Forelimb muscle (tissue), 1 donor: ENCODE measurements around the gene NSMF. TPM values are rescaled to one million over a fixed set of nuclear protein-coding genes. Genes with fewer than 3 reads are reported as not detected.

Experiments
- DNase-seq: peaks from one replicate; pipeline ENCODE4 v3.0.0-alpha.2; 2013; ENCODE audit warnings: low read depth
- polyA plus RNA-seq: library from polyadenylated mRNA; unstranded; fragments of 120-200 nt; gene quantifications from one replicate; pipeline ENCODE4 v1.2.1, GENCODE V29; 2013; ENCODE audit not compliant: insufficient read length

The NSMF gene
- polyA plus RNA-seq, 1 donor = 16.9 TPM

DNA sequence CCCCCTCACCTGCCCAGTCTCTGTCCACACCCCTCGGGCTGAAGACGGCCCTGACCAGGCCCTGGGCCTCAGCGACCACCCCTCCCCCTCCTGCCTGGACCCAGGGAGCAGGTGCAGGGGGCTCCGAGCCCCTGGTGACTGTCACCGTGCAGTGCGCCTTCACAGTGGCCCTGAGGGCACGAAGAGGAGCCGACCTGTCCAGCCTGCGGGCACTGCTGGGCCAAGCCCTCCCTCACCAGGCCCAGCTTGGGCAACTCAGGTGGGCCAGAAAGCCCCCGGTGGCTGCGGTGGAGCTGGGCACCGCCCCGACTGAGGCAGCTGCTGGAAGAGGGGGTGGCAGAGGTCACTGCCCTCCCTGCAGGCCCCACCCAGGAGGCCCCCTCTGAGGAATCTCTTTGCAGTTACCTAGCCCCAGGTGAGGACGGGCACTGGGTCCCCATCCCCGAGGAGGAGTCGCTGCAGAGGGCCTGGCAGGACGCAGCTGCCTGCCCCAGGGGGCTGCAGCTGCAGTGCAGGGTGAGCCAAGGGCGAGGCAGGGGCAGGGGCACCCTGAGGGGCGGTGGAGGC is 25.7 kb downstream of the NSMF start:
- no peak for DNase-seq

DNA sequence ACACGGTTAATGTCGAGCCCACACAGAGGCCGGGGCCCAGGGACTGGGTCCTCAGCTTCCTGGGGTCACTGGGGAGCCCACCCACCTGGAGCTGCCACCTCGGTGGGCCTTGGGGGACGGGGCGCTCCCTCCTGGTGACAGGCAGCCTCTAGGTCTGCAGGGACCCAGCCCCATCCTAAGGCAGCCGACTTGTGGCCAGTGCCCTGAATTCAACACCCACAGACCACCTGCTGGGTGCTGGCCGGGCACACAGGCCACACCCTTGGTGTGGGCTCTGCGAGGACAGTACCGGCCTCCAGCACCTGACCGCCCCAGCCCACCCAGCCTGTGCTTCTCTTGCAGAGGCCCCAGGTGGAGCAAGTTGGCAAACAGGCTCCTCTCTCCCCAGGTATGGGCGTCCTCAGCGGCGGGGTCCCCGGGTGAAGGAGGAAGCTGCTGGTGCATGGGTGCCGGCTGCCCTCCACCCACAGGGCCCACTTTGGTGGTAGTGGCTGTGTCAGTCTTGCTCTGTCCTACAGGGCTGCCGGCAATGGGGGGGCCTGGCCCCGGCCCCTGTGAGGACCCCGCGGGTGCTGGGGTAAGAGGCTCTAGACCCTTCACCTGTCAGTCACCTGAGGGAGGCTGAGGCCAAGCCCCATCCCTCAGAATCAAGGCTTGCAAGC is 26.3 kb downstream of the NSMF start:
- no peak for DNase-seq

DNA sequence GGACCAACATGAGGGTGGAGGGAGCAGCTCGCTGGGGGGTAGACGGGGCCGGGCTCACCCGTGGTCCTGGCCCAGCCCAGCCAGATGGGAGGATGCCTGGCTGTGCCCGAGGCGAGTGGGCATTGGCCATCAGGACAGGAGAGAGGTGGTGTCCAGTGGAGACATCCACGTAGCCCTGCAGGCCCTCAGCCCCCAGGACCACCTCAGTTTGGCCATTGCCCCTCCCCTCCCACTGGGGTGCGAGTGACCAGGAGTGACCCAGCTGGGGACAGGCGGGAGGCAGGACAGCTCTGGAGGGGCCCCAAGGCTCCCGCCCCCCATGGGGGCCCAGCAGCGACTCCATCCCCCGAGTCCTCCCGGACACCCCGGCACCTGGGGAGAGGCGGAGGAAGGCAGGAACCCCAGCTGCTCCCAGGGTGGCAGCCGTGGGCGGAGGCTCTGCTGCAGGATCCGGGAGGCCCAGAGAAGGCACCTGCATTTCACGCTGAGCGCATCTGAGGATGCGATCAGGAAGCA is 27.7 kb downstream of the NSMF start:
- no peak for DNase-seq

DNA sequence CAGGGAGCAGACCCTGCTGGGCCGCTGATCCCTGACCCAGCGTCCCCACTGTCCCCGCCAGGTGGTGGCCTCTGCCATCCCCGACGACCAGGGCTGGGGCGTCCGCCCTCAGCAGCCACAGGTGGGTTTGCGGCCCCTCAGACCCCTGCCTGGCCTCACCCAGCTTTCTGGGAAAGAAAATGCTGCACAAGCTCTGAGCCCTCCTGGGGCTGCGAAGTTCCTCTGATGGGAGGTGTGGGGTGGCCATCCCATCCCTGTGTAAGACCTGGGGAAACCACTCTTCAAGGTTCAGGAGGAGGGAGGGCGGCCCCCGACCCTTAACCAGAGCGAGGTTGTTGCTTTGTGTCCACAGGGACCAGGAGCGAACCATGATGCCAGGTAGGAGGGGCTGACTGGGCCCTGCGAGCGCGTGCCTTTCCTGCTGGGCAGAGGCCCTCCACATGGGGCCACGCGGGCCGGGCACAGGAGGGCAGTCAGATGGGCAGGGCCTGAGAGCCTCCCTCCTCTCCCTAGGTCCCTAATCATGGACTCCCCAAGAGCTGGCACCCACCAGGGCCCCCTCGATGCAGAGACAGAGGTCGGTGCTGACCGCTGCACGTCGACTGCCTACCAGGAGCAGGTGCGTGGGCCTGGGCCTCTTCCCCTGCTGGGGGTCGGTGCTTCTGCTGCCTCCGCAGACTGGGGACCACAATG is 28.3 kb downstream of the NSMF start:
- no peak for DNase-seq

DNA sequence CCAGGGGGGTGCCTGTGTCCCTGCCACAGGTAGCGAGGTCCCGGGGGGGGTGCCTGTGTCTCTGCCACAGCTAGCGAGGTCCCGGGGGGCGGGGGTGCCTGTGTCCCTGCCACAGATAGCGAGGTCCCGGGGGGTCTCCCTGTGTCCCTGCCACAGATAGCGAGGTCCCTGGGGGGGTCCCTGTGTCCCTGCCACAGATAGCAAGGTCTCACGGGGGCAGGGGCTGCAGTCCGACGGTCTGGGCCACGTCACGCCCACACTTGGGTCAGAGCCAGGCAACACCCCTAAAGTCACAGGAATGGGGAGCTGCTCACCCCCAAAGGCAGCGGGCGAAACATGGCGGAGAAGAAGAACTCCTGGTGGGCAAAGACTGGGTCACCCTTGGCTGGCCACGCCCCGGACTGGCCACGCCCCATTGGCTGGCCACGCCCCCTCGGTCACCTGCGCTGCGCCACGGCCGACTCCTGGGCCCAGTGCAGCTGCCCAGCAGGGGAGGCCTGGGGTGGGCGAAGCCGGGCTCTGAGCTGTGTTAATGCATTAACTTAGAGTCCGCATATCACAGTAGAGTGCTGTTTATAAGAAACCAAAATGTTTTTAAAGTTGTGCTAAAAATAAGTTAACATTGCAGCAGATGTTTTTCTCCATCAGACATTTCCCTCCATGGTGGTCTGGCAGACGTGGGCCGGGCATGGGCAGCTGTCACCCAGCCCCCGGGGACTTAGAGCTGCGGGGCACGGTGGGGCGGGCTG is 29.0 kb downstream of the NSMF start:
- DNase-seq = no peak

DNA sequence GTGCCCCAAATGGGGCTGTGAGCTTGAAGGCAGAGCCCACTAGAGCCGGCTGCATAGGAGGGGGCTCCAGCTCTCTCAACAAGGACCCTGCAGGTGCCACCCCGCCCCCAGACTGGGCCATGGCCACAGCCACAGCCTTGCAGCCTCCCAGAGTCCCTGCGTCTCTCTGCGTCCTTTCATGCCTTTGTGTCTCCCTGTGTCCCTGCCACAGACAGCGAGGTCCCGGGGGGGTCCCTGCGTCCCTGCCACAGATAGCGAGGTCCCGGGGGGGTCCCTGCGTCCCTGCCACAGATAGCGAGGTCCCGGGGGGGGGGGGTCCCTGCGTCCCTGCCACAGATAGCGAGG is 29.6 kb downstream of the NSMF start:
- DNase-seq = no peak

DNA sequence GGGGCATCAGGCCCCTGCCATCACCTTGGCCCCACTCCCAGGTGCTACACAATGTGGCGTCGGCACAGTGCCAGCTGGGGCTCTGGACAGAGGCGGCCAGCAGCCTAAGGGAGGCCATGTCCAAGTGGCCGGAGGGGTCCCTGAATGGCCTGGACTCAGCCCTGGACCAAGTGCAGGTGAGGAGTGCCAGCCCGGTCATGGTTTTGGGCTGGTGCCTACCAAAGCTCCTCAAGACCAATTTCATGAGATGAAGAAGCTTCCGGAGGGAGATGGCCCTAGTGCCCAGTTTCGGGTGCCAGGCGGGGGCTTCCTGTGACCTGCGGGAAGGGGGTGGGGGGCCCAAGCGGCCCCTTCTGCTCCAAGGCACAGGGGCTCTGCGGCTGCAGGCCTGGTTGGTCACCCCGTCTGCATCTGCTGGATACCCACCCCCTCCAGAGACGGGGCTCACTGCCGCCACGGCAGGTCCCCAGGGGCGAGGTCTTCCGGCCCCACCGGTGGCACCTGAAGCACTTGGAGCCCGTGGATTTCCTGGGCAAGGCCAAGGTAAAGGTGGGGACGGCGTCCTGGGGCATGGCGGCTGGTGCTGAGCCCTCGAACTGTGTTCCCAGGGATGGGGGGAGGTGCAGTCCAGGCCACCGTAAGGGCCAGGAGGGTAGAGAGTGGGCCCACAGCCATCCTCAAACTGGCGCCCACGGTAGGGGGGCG is 30.1 kb downstream of the NSMF start:
- no peak for DNase-seq

DNA sequence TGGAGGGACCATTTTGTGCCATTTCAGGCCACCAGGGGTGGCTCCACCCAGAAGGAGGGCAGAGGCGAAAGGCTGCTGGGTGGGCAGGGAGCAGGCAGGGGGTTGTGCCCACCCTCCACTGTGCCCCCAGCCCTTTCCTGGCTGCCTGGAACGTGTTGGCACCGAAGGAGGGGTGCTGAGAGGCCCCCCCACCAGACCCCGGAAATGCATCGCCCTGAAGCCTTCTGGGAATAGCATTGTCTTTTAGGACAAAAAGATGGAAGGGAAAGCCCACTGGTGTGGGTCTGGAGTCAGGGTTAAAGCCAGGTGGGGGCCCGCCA is 30.9 kb downstream of the NSMF start:
- DNase-seq = no peak

DNA sequence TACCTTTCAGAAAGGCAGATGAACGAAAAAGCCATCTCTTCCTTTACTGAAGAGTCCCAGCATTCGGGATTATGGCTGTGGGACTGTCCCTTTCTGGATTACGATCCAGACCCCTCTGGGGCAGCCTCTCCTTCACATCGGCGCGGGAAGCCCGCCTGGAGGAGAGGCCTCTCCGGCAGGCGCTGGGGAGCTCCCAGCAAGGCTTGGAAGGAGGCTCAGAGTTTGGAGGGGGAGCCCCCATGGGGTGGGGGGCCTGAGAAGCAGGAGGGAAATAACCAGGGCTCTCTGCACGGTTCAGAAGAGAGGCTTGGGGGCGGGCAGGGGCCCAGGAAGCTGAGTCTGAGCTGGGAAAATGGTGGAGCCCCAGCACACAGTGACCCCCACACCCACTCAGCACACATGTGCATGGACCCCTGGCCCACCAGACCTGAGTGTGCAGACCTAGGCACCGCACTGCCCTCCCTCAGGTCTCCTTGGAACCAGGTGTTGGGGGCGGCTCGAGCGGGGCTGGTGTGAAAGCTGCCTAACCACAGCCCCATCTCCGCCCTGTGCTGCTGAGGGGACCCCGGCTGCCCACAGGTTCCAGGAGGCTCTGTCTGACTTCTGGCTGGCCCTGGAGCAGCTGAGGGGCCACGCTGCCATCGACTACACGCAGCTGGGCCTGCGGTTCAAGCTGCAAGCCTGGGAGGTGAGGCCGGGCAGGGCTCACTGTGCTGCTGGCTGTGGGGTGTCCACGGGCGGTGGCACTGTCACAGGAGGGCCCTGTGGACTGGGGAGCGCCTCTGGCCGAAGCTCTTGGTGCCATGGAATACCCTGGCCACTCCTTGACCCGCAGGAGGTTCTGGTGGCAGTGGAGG is 31.5 kb downstream of the NSMF start:
- DNase-seq = no peak

DNA sequence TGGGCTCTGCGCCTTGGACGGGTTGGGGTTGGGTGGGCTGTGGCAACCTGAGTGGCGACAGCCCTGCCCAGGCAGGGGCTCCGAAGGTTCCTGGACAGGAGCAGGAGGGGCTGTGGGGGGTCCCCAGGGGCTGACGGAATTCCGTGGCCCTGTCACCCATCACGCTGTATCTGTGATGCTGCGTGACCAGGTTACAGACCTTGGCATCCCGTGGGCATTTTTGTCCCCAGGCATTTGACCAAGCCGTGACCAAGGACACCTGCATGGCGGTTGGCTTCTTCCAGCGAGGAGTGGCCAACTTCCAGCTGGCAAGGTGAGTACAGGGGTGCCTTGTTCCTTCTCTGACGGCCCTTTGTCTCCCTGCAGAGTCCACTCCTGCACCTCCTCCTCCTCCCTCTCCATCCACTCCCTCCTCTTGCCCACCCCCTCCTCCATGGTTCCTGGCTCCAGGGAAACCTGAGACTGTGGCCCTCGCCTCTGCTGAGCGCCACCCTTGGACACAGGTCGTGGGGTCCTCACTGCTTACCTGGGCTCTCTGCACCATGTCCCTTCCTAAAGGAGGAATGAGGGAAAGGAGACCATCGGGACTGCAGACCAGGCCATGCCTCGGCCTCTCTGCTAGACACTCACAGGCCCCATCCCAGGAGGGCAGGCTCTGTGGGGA is 33.0 kb downstream of the NSMF start:
- no peak for DNase-seq

DNA sequence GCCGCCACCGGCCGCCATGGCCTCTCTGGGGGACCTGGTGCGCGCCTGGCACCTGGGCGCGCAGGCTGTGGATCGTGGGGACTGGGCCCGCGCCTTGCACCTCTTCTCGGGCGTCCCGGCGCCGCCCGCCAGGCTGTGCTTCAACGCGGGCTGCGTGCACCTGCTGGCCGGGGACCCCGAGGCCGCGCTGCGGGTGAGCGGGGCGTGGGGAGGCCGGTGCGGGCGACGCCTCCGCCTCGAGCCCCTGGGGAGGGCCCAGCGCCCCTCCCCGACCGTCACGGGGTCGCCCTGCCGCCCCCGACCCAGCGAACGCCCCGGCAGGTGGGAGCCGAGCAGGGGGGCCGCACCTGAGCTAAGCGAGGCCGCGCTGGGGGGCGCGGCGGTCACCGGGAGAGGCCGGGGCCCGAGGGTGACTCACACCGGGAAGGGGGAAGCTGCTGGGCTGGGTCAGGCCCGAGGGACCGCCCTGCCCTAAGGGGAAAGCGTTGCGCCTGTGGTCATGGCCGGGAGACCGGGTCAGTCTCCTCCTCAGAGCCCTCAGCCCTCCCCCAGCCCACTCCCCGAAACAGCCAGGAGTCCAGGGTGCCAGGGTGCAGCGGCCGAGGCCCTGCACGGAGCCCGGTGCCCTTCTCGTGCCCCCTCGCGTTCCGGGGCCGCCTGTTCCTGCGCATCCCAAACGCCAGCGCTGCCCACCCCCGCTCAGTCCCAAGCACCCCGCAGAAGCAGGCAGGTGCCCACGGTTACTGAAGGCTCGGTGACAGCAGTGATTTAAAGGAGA is 35.4 kb downstream of the NSMF start:
- DNase-seq = no peak

DNA sequence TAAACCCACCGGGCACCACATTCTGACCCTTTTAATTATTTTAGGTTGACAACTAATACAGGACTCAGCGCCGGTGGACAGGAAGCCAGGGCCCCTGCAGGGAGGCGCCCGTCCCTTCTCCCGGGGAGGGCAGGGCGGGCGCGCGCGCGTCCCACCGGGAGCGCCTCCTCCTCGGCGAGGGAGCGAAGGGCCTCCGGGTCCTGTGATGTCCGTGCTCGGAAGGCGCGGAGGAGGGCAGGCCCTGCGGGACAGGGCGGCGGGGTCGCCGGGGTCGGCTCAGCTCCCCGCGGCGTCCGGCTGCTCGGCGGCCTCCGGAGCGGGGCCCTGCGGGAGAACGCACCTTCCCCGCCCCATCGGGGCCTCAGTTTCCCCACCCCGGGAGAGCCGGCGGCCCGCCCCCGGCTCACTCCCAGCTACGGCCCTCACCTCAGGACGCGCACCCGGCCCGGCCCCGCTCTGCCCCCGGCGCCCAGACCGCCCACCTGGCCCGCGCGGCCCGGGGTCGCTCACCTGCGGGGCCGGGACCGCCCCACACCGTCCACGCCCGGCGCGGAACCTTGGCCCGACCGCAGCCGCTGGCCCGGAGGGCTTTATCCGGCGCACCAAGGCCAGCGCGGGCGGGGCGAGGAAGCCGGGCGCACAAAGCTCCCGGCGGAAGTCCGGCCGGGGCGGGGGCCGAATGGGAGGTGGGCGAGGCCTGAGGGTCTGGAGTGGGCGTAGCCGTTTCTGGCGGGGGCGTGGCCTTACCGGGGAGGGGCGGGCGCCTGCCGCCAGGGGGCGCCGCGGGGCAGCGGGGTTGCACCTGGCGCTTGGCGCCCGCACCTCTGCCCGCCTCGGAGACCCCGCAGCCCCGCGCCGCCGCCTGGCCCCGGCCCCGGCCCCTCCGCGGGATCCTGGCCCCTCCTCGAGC is 36.3 kb downstream of the NSMF start, which contains the start of the genes EXD3 and NOXA1:
EXD3 (minus strand) TSS at position 559 of the 910 bp plus-strand sequence. CDS start 27,805 bp downstream, outside the sequence.
NOXA1 (plus strand) TSS at position 790 of the 910 bp plus-strand sequence. CDS start 137 bp downstream, outside the sequence.
- DNase-seq = no peak

DNA sequence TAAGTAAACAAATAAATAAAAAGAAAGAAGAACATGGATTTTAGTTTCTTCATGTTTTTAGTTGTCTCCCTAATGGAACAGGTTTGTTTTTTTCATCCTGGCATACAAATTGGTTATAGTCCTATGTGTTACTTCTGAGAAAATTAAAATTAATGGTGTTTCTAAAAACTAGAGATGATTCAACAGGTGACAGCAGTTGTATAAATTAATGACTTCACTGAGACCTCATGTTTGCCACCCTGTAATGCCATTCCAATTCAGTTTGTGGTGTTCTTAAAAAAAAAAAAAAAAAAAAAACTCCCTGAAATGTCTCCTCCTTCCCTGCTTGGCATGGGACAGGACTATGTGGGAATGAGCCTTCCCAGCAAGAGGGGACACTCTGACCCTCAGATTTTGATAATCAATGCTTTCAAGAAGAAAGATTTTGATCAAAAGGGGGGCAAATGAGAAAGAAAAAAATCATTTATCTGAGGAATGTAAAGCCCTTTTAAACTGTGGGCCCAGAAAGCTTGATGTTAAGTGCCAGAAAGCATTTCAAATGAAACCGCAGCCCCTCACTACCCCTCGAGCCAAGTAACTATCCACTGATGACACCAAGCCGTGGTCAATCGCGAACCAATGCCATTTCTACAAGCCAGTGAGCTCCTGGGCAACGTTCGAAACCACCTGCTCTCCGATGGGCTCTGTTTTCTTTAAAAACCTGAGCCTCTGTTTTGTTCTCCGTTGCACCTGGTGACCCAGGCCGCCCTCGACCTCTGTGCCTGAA is 37.1 kb downstream of the NSMF start:
- no peak for DNase-seq

DNA sequence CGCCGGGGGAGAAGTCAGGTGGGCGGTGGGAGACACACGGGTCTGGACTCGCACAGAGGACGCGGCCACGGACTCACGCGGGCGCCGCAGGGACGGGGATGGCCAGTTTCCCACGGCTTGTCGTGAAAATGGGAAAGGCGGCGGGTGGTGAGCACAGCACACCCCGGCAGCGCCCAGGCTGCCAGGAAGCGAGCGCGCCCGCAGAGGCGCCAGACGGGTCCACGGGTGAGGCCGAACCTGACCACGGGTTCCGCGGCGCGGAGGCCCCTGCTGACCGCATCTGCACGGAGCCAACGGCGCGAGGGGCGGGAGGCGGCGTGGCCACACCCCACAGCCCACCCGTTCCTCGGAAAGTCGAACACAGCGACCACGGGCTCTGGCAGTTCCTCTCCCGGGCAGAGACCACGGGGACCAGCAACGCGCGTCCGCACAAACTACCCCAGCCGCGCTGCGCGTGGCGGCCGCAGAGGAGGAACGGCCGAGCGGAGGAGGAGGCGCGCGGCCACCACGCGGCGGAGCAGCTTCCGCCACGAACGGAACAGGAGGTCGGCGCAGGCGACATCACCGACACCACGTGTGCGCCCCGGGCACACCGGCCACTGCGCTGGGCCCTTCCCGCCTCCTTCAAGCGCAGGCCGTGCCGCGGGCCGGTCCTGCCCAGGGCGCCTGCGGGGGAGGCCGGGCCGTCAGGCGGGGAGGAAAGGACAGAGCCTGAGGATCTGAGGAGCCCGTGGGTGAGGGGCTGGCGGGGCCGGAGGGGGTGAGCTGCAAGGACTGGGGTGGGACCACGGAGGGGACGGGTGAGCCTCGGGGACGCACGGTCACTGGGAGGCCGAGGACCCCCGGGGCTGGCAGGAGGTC is 41.7 kb downstream of the NSMF start:
- DNase-seq = no peak

DNA sequence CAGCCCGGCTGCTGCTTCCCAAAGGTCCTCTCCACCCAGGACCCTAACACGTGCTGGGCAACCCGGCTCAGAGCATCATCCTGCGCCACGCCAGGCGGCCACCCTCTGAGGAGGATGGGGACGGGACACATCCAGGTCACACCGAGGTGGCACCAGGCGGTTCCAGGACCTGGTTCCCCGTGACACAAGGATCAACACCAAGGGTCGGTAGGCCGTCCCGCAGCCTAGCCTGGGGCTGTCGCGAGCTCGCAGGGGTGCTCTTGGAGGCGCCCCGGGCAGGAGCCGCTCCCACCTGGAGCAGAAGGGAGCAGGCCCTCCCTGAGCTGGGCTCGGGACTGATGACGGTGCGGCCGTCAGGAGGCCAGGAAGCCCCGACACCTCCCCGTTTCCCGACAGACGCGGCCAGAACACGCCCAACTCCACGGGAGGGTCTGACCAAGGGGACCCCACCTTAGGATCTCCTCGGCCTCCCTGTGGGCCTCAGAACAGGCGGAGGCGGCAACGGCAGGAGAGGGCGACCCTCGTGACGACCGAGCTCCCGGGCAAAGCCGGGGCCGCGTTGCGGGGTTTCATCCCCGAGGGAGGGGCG is 42.5 kb downstream of the NSMF start:
- DNase-seq = no peak

DNA sequence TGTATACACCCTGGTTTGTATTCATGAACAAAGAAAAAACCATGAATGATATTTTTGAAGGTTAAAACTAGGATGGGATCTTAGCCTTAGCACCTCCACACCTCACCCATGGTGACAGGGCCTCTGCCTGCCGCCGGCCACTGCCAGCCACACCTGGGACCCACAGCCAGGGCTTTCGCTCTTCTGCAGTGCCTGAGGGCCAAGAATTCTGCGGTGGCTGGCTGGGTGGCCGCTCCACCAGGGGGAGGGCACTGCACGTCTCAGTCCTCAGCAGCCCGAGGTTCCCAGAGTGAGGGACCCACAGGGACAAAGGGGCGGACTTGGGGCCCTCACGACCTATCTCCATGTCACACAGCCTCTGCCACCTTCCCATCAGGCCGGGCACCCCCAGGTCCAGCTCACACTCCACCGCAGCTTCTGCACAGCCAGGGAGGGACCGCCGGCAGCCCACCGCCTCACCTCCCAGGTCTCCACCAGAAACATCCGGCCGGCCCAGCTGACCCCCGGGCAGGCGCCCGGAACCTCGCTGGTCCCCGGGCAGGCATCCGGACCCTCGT is 43.0 kb downstream of the NSMF start:
- DNase-seq = no peak
